Stimulated activated CD4-positive, alpha-beta T cell treated with anti-CD3 and anti-CD28 coated beads, Interleukin-15, amount 100 ng/mL, for 1 hour (primary cell): Measurements from ENCODE around the gene RRM1.
A peak's percentile ranks its signal among the peaks of the same experiment; 100 is the strongest.
"Not testable (repeated sequence)": the region's sequence is repeated elsewhere in the genome, so short reads cannot be mapped to it uniquely, and the experiment has no call there.

Experiments used
- DNase-seq, 2 donors: peaks; one replicate each; pipeline ENCODE4 v3.0.0-alpha.2; 2020; ENCODE audit warnings: low read depth in 1 of 2, low spot score in 1 of 2

RRM1 gene

DNA sequence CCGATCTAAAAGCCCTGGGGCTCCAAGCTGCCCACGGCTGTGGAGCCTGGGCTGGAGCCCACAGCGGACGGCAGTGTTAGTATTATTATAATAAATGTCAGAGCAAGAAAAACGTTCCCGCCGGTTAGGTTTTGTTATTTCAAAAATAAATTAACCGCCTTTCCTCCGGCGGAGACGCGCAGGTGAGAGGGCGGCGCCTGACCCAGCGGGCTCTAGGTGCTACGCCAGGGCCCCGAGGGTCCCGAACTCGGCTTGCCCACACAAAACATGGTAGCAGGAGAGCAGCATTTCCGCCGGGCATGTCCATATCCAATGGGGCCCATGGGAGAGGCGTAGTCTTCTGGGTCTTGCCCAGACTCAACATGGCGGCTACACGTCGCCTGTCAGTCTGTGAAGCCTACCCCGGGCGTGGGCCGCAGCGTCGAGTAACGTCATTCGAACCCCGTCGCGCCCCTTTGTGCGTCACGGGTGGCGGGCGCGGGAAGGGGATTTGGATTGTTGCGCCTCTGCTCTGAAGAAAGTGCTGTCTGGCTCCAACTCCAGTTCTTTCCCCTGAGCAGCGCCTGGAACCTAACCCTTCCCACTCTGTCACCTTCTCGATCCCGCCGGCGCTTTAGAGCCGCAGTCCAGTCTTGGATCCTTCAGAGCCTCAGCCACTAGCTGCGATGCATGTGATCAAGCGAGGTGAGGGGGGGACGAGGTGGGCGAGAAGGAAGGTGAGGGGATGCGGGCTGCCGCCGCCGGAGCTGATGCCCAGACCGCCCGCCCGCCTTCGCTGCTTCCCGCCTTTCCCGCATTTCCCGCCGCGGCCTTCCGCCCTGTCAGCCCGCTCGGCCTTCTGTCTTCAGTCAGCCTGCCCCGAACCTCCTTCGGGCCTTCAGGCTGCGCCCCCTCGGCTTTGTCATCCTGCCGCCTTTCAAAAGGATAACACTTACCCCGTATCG, at the start of gene RRM1:
Gene RRM1 (plus strand): TSS at position 452 of the 944 bp plus-strand sequence. CDS start 214 bp downstream, at position 666.
- DNase-seq = peak; percentile 80 to 90

DNA sequence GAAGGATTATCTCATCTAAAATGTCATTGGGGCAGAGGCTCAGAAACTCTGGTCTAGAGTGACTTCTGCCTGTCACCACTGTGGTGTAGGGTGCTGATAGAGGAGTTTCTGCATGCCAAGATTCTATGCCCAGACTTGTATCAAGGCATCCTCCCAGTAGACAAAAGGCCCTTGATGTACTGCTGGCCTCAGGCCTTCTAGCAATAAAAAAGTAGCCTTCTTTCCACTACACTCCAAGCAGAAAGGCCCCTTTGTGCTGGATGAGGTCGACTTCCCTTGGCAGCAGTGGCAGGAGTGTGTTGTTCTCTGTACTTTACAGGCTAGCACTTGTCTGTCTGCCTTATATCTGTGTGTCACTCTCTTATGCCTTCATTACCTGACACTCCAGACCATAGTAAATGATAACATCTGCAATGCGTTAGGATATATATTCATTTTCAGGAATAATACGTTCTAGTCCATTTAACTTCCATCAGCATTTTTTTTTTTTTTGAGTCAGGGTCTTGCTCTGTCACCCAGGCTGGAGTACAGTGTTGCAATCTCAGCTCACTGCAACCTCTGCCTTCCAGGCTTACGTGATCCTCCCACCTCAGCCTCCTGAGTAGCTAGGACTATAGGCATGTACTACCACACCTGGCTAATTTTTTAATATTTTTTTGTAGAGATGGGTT, 49.5 kb upstream of the RRM1 start:
- no peak for DNase-seq

DNA sequence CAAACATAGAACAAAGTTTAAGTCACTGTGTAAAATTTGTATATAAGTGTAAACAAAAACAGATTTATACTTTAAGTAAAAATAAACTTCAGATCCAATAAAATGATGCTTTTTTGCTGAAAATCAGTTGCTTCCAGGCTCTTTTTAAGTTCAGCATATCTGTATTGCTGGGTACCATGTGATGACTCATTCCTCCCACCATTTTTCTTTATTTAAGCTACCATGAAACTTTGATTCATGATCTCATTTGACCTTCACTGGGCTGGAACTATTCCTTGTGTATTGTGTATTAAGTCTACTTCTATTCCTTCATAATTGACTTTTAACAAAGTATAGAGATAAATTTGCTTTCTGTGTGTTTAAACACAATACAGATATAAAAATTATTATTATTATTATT, 46.3 kb upstream of the RRM1 start:
- DNase-seq = no peak

DNA sequence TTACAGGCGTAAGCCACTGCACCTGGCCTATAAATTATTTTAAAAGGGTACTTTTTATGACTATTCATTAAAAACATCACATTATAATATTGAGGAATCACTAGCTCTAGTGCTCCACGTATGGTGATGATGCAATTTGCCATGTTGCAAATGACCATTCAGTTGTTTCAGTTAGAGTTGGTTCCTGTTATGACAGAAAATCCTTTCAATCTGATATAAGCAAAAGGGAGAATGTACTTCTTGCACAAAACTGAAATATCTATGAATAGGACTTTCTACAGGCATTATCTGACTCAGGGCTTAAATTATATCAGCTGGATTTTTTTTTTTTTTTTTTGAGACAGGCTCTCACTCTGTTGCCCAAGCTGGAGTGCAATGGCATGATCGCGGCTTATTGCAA, 45.6 kb upstream of the RRM1 start:
- DNase-seq = no peak

DNA sequence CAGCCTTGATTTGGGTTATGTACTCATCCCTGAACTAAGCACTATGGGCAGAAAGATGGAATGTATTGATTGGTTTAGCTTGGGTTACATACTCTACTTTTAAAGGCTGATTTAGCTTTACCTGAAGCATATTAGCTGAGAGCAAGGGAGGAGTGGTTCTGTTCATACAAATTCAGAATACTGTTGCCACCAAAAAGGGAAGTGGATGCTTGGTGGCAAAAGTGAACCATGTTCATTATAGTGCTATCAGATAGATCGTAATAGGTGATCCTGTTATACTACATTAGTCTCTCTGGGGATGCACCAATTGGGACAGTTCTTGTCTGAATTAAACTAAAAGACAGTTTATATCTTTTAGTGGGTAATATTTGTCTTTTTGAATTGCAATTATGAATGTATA, 44.5 kb upstream of the RRM1 start:
- DNase-seq = no peak

DNA sequence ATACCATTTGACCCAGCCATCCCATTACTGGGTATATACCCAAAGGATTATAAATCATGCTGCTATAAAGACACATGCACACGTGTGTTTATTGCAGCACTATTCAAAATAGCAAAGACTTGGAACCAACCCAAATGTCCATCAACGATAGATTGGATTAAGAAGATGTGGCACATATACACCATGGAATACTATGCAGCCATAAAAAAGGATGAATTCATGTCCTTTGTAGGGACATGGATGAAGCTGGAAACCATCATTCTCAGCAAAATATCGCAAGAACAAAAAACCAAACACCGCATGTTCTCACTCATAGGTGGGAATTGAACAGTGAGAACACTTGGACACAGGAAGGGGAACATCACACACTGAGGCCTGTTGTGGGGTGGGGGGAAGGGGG, 41.4 kb upstream of the RRM1 start:
- not testable (repeated sequence) for DNase-seq

DNA sequence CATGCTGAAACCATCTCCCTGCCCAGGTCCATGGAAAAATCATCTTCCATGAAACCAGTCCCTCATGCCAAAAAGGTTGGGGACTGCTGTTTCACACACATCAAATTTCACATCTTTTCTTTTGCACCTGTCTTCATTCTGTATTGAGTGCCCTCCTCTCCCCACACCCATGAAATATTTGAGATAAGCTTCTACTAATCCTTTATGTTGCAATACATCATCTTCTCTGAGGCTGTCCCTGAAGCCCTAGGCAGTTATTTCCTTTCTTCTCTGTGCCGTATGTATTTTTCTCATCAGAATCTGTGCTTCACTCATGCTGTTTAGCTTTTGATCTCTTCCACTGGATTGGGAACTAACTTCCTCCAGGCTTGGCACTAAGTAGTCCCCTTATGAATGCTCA, 40.0 kb upstream of the RRM1 start:
- DNase-seq = no peak

DNA sequence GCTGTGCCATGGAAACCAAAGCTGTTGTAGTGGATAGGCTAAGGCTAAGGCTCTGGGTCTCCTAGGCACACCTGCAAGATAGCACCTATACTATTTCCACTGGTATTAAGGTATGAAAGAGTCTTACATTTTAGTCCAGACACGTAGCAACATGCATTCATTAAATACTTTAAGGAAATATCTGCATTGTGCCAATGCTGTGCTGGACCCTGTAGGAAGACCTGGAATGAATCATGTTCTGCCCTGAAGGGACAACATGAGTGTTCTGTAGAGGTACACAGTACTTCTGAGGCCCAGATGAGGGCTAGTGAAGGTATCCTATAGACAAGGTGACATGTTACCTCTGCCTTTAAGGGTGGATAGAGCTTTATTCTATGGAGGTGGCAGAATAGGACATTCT, 35.2 kb upstream of the RRM1 start:
- DNase-seq = no peak

DNA sequence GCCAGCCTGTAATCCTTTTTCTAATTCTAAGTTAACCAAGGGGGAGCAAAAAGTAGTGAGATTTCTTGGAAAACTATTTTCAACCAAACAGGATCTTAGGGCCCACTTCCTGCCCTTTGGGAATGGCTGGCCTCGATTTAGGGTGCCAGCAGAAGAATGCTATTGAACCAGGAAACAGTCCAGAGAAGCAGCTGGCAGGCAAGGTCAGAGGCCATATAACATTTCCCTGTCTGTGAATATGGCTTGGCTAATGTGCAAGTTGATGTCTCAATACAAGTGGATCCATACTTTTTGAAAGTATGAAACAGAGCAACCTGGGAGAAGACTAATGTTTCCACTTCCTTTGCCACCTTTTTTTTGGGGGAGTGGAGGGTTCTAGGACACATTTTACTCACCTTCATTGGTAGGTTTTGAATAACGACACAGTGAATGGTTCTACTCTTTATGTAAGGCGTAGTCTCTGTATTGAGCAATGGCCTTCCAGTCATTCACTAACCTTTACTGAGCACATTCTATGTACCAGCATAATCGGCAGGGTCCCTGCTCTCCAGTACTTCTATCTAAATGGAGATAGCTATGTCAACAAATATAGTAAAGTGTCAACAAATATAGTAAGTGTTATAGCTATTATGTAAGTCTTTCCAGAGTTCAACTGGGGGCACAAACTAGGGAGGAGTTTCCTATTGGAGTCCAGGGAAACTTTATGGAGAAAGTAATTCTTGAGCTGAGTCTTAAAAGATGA, 34.2 kb upstream of the RRM1 start:
- DNase-seq = no peak

DNA sequence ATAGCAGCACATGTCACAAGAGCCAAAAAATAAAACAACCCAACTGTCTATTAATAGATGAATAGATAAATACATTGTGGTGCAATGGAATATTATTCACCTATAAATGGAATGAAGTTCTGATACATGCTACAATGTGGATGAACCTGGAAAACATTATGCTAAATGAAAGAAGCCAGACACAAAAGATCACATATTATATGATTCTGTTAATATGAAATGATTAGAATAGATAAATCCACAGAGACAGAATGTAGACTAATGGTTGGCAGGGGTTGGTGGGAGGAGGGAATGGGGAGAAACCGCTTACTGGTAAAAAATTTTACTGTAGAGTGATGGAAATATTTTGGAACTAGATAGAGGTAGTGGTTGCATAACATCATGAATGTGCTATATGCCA, 32.9 kb upstream of the RRM1 start:
- DNase-seq = no peak

DNA sequence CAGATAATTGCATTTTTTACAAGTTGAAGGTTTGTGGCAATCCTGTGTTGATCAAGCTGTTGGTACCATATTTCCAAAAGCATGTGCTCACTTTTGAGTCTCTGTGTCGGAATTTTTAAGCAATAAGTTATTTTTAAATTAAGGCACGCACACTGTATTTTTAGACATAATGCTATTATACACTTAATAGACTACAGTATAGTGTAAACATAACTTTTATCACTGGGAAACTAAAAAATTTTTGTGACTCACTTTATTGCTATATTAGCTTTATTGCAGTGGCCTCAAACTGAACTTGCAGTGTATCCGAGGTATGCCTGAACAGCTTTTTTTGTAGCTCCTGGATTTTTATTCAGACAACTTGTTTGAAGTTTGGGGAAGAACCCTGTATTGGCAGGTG, 31.3 kb upstream of the RRM1 start:
- DNase-seq = no peak

DNA sequence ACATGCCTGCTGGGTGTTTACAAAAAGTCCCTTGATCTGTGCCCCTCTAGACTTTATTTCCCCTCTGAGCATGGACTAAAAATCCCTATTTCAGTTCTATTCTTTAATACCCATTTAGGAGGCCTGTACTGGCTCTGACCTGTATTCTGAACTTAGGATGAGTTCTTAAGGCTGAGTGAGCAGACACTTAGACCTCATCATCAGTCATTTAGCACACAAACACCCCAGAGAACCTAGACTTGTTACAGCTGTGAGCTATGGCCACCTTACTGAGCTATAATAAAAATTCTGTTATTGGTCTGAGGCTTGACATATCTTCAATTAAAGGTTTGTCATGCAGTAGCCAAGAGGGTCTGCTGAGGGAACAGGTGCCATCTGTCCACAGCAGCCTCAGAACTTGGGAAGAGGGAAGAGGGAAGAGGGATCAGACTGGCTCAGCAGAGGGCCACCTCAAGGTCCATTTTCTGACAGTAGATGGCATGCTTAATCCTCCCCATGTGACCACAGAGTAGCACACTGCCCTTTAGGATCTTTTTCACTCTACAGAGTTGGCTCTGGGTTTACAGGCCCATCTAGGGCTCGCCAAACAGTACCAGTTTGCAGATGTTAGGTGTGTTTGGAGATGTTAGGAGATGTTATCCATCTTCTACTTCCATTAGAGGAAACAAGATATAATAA, 30.2 kb upstream of the RRM1 start:
- DNase-seq = no peak

DNA sequence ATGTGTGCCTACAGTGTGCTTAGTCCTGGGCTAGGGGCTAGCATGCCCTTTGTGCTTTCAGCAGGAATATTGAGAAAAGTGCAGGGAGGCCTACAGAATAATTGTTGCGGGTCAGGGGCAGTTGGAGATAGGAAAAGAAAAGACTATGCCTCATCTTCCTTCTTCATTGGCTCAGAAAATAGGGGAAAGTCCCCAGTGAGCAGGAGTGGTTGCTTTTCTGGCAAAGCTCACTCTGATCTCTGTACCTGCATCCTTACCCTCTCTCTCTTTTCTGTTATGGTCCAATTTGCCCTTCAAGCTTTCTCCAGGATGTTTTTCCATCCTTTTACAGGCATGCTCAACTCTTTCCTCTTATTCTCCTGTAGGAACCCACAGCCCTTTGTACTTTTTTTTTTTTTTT, 29.5 kb upstream of the RRM1 start:
- no peak for DNase-seq

DNA sequence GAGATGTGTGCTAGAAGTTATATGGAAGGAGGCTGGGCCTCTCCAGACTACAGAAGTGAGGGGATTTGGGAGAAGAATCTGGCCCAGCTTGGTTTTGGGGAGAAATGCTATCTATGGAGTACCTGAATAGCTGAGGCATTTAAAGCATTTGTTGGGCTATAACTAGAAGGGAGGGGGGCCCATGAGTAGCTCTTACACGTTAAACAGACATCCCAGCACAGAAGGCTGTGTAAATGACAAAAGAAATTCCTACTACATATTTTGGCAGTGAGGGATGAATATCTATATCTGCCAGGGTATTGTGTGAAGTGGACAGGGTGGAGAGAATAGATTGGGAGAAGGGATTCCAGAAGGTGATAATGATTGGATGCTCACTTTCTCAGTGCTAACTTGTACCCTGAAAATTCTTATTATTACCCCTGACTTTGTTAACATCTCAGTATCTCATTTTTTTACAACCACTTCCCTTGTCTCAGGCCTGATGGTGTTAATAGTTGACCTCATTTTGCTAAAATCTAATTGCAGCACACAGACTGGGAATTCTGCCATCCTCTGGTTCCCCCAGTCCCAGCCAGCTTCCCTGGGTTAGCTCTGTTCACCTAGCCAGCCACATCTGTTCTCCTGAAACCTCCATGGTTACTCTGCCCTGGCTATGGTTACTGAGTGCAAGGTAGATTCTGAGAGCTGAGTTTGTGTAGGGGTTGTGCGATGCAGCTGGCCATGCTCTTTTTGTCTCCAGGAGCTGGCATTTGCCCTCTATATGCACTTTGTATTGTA, 28.8 kb upstream of the RRM1 start:
- no peak for DNase-seq

DNA sequence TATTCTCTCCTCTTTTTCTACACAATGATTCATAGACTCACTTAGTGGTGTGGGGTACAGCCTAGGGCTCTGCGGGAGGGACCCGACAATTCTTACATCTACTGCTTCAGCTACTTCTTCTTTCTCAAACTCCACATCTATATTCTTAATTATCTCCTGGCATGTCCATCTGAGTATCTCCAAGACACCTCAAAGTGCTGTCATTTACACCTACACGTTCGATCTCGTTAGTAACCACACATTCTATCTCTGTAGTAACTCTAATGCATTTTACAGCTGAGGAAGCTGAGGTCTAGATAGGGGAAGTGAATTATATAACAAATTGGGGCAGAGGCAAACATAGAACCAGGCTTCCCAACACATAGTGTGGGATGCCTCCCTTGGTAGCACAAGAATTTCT, 27.7 kb upstream of the RRM1 start:
- DNase-seq = no peak

DNA sequence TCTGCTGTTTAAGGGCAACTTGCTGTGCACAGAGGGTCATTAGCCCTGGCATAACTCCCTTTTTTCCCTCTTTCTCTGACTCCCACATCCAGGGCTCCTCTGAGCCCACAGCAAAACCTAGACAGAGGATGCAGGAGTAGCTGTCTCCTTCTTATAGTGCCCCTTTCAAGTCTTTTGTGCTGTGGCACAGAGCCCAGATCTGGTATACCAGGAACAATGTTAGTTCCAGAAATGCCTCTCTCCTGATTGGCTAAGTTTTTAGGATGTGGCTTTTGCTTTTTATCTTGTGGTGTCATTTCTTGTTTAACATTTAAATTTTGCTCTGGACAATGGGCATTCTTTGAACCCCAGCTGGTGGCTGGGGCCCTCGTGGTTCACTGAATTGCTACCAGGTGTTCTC, 25.6 kb upstream of the RRM1 start:
- DNase-seq = no peak

DNA sequence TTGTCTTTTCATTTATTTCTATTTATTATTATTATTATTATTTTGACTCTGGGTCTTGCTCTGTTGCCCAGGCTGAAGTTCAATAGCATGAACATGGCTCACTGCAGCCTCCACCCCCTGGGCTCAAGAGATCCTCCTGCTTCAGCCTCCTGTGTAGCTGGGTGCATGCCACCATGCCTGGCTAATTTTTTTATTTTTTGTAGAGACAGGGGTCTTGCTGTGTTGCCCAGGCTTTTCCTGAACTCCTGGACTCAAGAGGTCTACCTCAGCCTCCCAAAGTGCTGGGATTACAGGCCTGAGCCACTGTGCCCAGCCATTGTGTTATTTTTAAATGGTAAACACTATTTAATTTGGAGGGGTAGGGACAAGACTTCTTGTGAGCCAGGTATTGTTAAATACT, 23.3 kb upstream of the RRM1 start:
- DNase-seq = no peak

DNA sequence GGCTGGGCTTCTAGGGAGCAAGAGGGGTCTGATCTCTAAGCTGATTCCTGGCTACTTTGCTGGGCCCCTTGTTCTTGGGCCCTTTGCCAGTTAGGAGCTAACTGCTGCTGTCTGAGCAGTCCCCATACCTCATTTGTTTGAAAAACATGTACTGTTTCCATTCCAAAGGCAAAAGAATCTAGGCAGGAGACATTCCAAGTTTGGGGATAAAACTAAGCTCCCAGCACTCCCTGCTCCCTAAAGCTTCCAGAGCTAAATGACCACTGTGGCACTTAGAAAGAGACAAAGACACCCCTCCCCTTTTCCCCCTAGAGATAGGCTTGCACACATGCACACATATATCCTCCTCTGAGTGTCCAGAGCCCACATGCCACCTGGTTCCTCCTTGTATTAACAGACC, 22.7 kb upstream of the RRM1 start:
- DNase-seq = no peak

DNA sequence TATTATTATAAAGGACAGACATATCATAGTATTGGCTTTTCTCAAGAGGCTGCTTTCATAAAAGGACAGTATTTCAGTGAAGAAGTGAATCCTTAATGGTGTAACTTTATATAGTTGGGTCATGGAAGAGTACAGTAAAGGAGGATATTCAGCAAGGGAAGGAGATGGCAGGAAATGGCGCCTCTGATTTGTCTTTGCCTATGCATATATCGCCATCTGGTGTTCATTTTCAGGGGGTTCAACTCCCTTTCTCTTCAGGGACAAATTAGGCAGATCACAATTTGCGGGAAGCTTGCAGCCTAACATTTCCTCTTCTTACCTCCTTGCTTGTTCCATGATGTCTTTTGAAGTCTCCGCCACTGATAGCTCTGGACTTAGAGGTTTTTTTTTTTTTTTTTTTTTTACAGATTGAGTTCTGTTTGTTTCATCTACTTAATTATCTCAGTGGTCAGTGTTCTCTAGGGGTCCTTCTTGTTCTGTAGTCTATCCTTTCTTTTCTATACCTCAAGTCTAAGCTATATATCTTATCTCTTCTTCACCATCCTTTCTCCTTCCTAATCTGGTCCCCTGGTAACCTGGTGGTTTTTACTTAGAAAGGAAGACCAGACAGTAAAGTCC, 21.8 kb upstream of the RRM1 start:
- DNase-seq = no peak

DNA sequence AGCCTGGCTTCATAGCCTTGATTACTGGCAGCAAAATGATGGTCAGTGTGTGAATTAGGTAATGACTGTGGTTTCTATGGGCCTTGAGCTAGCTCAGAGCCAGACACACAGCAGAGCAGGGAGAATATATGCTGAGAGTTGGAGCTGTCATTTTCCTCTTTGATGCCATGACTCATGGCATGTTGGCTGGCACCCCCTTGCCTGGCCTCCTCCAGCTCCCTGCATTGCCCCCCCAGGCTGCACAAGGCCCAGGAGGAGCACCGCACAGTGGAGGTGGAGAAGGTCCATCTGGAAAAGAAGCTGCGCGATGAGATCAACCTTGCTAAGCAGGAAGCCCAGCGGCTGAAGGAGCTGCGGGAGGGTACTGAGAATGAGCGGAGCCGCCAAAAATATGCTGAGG, 20.3 kb upstream of the RRM1 start:
- no peak for DNase-seq
